ENCODE measurements around the gene SHOC1. TPM values are rescaled to one million over a fixed set of nuclear protein-coding genes. Genes with fewer than 3 reads are reported as not detected.

Gene SHOC1
- total and polyA plus RNA-seq, 2 of the 13 experiments (the other 11 are each of a cell fraction or from before 2014, with no cell fraction given), result not detected

- CTCF ChIA-PET (ENCODE audit: low intra/inter-chr PET ratio, low total read pairs), result no interaction called here
- no peak overlapping the region for H3K27ac ChIP-seq (ENCODE audit: extremely low read length, insufficient read depth, low read length)
- in situ Hi-C loops (cut with HindIII; ENCODE audit: extremely low pct_ligation_motif_present, low pct_unique_long_range_greater_than_20kb), result no loop called here
Measured at GRCh38 chr9:111832449-111832848, 37.7 kb upstream of the SHOC1 start.

More at GRCh38 chr9:111832449-111832848, 37.7 kb upstream of the SHOC1 start:
- H3K9me3 ChIP-seq (ENCODE audit: low read length), result no peaks in the 10 kb centered on the region
- DNase-seq (ENCODE audit: low spot score) (no peak), FAIRE-seq (no peak), ATAC-seq (no peak)
- no TSS peak for BruUV-seq (replicated peaks)
- no peaks in the 10 kb centered on the region for H4K20me1 ChIP-seq (ENCODE audit: insufficient read depth, low read length)
- no peak overlapping the region for H2AFZ ChIP-seq (ENCODE audit: low read length)
- H3K79me2 ChIP-seq (ENCODE audit: insufficient read depth, low read length), result no peaks in the 10 kb centered on the region
- no peaks in the 10 kb centered on the region; a peak in 2 of 5 replicates for H3K27me3 ChIP-seq (ENCODE audit: control insufficient read depth in 1 of 2, insufficient read depth in 2 of 2, low read length in 2 of 2)
- no peaks in the 10 kb centered on the region for H3K4me1 ChIP-seq (ENCODE audit: insufficient read depth, low read length)
- intact Hi-C loops (cut with micrococcal nuclease; ENCODE audit: unreplicated experiment), result no loop called here
- H3K4me3 ChIP-seq (replicated peaks in 1 of 3; ENCODE audit: insufficient read depth in 1 of 3, low read depth in 2 of 3, low read length in 3 of 3), result no peak overlapping the region
- H3K9ac ChIP-seq (ENCODE audit: insufficient read depth, low read depth, low read length), result no peak overlapping the region
- WGBS (ENCODE audit: low lambda C conversion rate), result 25% methylated on average over 2 of the region's 2 CpGs
- no peaks in the 10 kb centered on the region for H3K36me3 ChIP-seq (replicated peaks in 1 of 2; ENCODE audit: control insufficient read depth in 1 of 2, insufficient read depth in 2 of 2, low read length in 2 of 2)
- POLR2A ChIA-PET, result no interaction called here
- no peak for TF ChIP-seq ZBTB44 (CRISPR knock-in tag; IDR thresholded peaks at IDR 0.05)
- TF ChIP-seq ZNF784 (CRISPR knock-in tag; IDR thresholded peaks at IDR 0.05; ENCODE audit: borderline replicate concordance), result no peak
- TF ChIP-seq YEATS4 (CRISPR knock-in tag; IDR thresholded peaks at IDR 0.05; ENCODE audit: borderline replicate concordance), result no peak
- TF ChIP-seq BRF2 (CRISPR knock-in tag; IDR thresholded peaks at IDR 0.05), result no peak
- TF ChIP-seq ZBTB43 (CRISPR knock-in tag; conservative IDR thresholded peaks at IDR 0.05), result no peak
- no peak for TF ChIP-seq RFXANK (CRISPR knock-in tag; IDR thresholded peaks at IDR 0.05)
- no peak overlapping the region for H3K4me2 ChIP-seq (ENCODE audit: low read depth, low read length)

Measured in HepG2 (cell line).